MCF 10A (cell line): Measurements from ENCODE around the gene URM1. TPM values are rescaled to one million over a fixed set of nuclear protein-coding genes. Genes with fewer than 3 reads are reported as not detected.

Experiments
- BruUV-seq: library from RNA; stranded (reverse); fragments of 400-500 nt; replicated peaks from 2 replicates; lab custom pipeline; 2021; lab: Mats Ljungman, UMichigan
- CTCF ChIA-PET: fragments of 300-600 bp; sonication (Branson Sonifier 250); formaldehyde crosslinking; extraction: SDS; loops from one replicate; lab custom pipeline; 2021; ENCODE audit warnings: antibody characterized with exemption, inconsistent platforms; lab: Yijun Ruan, JAX
- POLR2A ChIA-PET: fragments of 300-600, 350-650 bp; sonication (Branson Sonifier 250); formaldehyde crosslinking; extraction: SDS; loops from one replicate; lab custom pipeline; 2020; ENCODE audit warnings: antibody characterized with exemption, inconsistent platforms; lab: Yijun Ruan, JAX
- DNase-seq: peaks from one replicate; pipeline ENCODE4 v3.0.0-alpha.2; 2018; ENCODE audit not compliant: unreplicated experiment
- H3K27ac Mint-ChIP-seq: one replicate; pipeline ENCODE4 v1.8.0; 2022; ENCODE audit warnings: mild to moderate bottlenecking, low read depth, mixed read lengths; ENCODE audit not compliant: unreplicated experiment
- H3K27me3 Mint-ChIP-seq: one replicate; pipeline ENCODE4 v1.8.0; 2022; ENCODE audit warnings: mixed read lengths; ENCODE audit not compliant: insufficient read depth, unreplicated experiment
- H3K36me3 Mint-ChIP-seq: one replicate; pipeline ENCODE4 v1.8.0; 2022; ENCODE audit warnings: mild to moderate bottlenecking, moderate library complexity, mixed read lengths; ENCODE audit not compliant: insufficient read depth, unreplicated experiment
- H3K4me1 Mint-ChIP-seq: one replicate; pipeline ENCODE4 v1.8.0; 2022; ENCODE audit warnings: mixed read lengths; ENCODE audit not compliant: insufficient read depth, unreplicated experiment
- H3K4me3 Mint-ChIP-seq: one replicate; pipeline ENCODE4 v1.8.0; 2022; ENCODE audit warnings: mild to moderate bottlenecking, moderate library complexity, mixed read lengths; ENCODE audit not compliant: unreplicated experiment
- H3K9me3 Mint-ChIP-seq: one replicate; pipeline ENCODE4 v1.8.0; 2022; ENCODE audit warnings: mixed read lengths; ENCODE audit not compliant: unreplicated experiment
- CTCF ChIP-seq: fragments of 200-600 bp; IDR thresholded peaks from one replicate; pipeline ENCODE4 v1.8.0; 2022; ENCODE audit warnings: antibody characterized with exemption, mild to moderate bottlenecking; ENCODE audit not compliant: unreplicated experiment
- intact Hi-C: fragments of 100-400 bp; cut with micrococcal nuclease; formaldehyde crosslinking; loops from 2 replicates; pipeline ENCODE4 v1.14.1; 2022
- total RNA-seq: library from RNA; stranded (reverse); gene quantifications from 2 replicates; pipeline ENCODE4 v1.2.3, GENCODE V29; 2022

The URM1 gene
- total RNA-seq, 1 experiment from 2014 or later: 56.8 TPM

GRCh38 chr9:128339761-128340690, 31.1 kb upstream of the URM1 start, which contains the start of gene SLC27A4:
Gene SLC27A4 (plus strand): TSS chr9:128340527. CDS start chr9:128343133, 2,606 bp downstream.
- Mint-ChIP-seq H3K36me3 (peaks cover 20% of the 10 kb centered on the region), H3K27ac (peak within 1 kb of the TSS; percentile 93), H3K4me1 (peaks cover 6% of the 10 kb centered on the region), H3K9me3 (no peaks in the 10 kb centered on the region), H3K4me3 (peak within 1 kb of the TSS; percentile 92), H3K27me3 (no peaks in the 10 kb centered on the region)
- CTCF ChIA-PET: interaction anchor here (0.6 kb wide), 2 partner anchors 21 to 1387 kb away, joined by 3 read pairs; no protein-coding TSS in a partner anchor
- TSS peak; percentile 100 for BruUV-seq
- peak; percentile 91 for DNase-seq
- TF ChIP-seq CTCF: no peak
- intact Hi-C loops: loop anchor here (2.0 kb wide), 2 partner anchors 17 to 33 kb away; partner anchors contain the start of genes COQ4 and TRUB2
- POLR2A ChIA-PET: interaction anchor here (0.6 to 3.6 kb wide), 10 partner anchors 10 to 43 kb away, joined by 3 to 34 read pairs (median 4); partner anchors contain the start of genes TRUB2 and URM1

GRCh38 chr9:128340691-128341434, 30.3 kb upstream of the URM1 start:
- ChIA-PET CTCF (interaction anchor here (0.6 to 5.4 kb wide), 18 partner anchors 8 to 1386 kb away, joined by 3 to 74 read pairs (median 6); partner anchors contain the start of gene URM1), POLR2A (interaction anchor here (0.8 to 3.6 kb wide), 19 partner anchors 11 to 150 kb away, joined by 3 to 34 read pairs (median 6); partner anchors contain the start of genes CIZ1, COQ4 and TRUB2)
- no peaks in the 10 kb centered on the region for H3K27me3 Mint-ChIP-seq
- H3K9me3 Mint-ChIP-seq: no peaks in the 10 kb centered on the region
- H3K4me3 Mint-ChIP-seq: peak overlapping the region; percentile 92
- TF ChIP-seq CTCF: no peak
- H3K27ac Mint-ChIP-seq: no peak overlapping the region
- peaks cover 21% of the 10 kb centered on the region for H3K36me3 Mint-ChIP-seq
- intact Hi-C loops: loop anchor here (2.0 kb wide), 2 partner anchors 18 to 34 kb away; partner anchors contain the start of genes COQ4 and TRUB2
- H3K4me1 Mint-ChIP-seq: peaks cover 6% of the 10 kb centered on the region
- DNase-seq: no peak
- BruUV-seq: no TSS peak

- Mint-ChIP-seq H3K4me3 (peak overlapping the region; percentile 92), H3K9me3 (no peaks in the 10 kb centered on the region), H3K4me1 (peaks cover 6% of the 10 kb centered on the region), H3K27me3 (no peaks in the 10 kb centered on the region), H3K36me3 (peaks cover 27% of the 10 kb centered on the region), H3K27ac (no peak overlapping the region)
- ChIA-PET POLR2A (interaction anchor here (0.8 to 1.8 kb wide), 15 partner anchors 12 to 151 kb away, joined by 3 to 21 read pairs (median 6); partner anchors contain the start of genes CIZ1, COQ4 and TRUB2), CTCF (interaction anchor here (0.5 to 5.4 kb wide), 26 partner anchors 8 to 295 kb away, joined by 3 to 74 read pairs (median 4); partner anchors contain the start of genes CIZ1 and URM1)
- intact Hi-C loops: loop anchor here (2.0 kb wide), 2 partner anchors 19 to 35 kb away; partner anchors contain the start of genes COQ4 and TRUB2
- TF ChIP-seq CTCF: peak; percentile 71
- peak; percentile 90 for DNase-seq
- BruUV-seq: no TSS peak
These were observed 29.7 kb upstream of the URM1 start for GRCh38 chr9:128341435-128341849.
